Glutamatergic neuron (in vitro differentiated cells): ENCODE data around the gene ADORA2A. TPM values are rescaled to one million over a fixed set of nuclear protein-coding genes. Genes with fewer than 3 reads are reported as not detected.

Experiments used
- DNase-seq: peaks from one replicate; pipeline ENCODE4 v3.0.0; 2022
- H3K27ac Mint-ChIP-seq: one replicate; pipeline ENCODE4 v1.8.0; 2020; ENCODE audit warnings: mild to moderate bottlenecking, mixed read lengths, inconsistent platforms; ENCODE audit not compliant: unreplicated experiment
- H3K27me3 Mint-ChIP-seq: one replicate; pipeline ENCODE4 v1.8.0; 2020; ENCODE audit warnings: mild to moderate bottlenecking, moderate library complexity, mixed read lengths, inconsistent platforms; ENCODE audit not compliant: unreplicated experiment
- H3K36me3 Mint-ChIP-seq: one replicate; pipeline ENCODE4 v1.8.0; 2020; ENCODE audit warnings: mild to moderate bottlenecking, mixed read lengths, inconsistent platforms; ENCODE audit not compliant: unreplicated experiment
- H3K4me1 Mint-ChIP-seq: one replicate; pipeline ENCODE4 v1.8.0; 2020; ENCODE audit warnings: mild to moderate bottlenecking, low read depth, mixed read lengths, inconsistent platforms; ENCODE audit not compliant: unreplicated experiment
- H3K4me3 Mint-ChIP-seq: one replicate; pipeline ENCODE4 v1.8.0; 2020; ENCODE audit warnings: mild to moderate bottlenecking, mixed read lengths, inconsistent platforms; ENCODE audit not compliant: unreplicated experiment
- H3K9me3 Mint-ChIP-seq: one replicate; pipeline ENCODE4 v1.8.0; 2020; ENCODE audit warnings: mild to moderate bottlenecking, moderate library complexity, mixed read lengths, inconsistent platforms; ENCODE audit not compliant: unreplicated experiment
- total RNA-seq: library from RNA; stranded (reverse); fragmentation: NEBNext Ultra II Directional; extraction: Animal tissue kit (Norgen Biotek cat#: 25700); gene quantifications from one replicate; pipeline ENCODE4 v1.2.1, GENCODE V29; 2021; ENCODE audit not compliant: unreplicated experiment
- TF ChIP-seq, protein P1 (sequence below): fragments of 200-600 bp; sonication (generic); IDR thresholded peaks from one replicate; pipeline ENCODE4 v1.5.0; 2021; ENCODE audit not compliant: partially characterized antibody, unreplicated experiment

The ADORA2A gene
- total RNA-seq, 1 donor from 2014 or later: 15.9 TPM

DNA sequence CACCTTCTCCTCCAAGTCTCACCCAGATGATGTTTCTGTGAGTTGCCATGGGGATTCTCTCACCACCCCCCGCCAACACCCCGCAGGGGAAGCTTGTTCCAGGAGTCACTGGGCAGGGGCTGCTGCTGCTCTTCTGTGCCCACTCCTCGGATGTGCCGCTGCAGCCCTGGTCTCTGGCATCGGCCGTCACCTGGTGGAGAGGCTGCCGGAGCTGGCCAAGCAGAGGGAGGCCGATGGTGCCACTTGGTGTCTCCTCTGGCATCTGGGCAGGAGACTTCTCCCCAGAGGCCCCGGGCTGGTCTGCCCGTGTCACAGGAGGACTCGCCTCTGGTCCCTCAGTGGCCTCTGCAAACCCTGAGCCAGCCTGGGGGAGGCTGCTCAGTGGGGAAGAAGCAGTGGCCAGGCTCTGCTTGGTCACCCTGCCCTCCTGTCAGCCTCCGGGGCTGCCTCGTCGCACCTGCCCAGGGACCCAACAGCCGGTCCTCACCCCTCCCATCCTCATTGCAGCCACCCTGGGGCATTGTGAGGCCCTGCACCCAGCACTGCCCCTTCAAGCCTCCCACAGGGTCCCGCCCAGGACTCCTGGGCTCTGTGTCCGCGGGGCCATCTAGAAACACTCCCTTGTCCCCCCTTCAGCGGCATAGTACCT is 424 bp upstream of the ADORA2A start:
- H3K36me3 Mint-ChIP-seq: peaks cover 7% of the 10 kb centered on the region
- H3K9me3 Mint-ChIP-seq: peaks cover 17% of the 10 kb centered on the region
- no peak overlapping the region for H3K4me3 Mint-ChIP-seq
- TF ChIP-seq, protein P1, sequence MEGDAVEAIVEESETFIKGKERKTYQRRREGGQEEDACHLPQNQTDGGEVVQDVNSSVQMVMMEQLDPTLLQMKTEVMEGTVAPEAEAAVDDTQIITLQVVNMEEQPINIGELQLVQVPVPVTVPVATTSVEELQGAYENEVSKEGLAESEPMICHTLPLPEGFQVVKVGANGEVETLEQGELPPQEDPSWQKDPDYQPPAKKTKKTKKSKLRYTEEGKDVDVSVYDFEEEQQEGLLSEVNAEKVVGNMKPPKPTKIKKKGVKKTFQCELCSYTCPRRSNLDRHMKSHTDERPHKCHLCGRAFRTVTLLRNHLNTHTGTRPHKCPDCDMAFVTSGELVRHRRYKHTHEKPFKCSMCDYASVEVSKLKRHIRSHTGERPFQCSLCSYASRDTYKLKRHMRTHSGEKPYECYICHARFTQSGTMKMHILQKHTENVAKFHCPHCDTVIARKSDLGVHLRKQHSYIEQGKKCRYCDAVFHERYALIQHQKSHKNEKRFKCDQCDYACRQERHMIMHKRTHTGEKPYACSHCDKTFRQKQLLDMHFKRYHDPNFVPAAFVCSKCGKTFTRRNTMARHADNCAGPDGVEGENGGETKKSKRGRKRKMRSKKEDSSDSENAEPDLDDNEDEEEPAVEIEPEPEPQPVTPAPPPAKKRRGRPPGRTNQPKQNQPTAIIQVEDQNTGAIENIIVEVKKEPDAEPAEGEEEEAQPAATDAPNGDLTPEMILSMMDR: no peak
- DNase-seq: peak; percentile 18
- H3K4me1 Mint-ChIP-seq: peaks cover 20% of the 10 kb centered on the region
- H3K27ac Mint-ChIP-seq: no peak overlapping the region
- H3K27me3 Mint-ChIP-seq: peaks cover 27% of the 10 kb centered on the region

DNA sequence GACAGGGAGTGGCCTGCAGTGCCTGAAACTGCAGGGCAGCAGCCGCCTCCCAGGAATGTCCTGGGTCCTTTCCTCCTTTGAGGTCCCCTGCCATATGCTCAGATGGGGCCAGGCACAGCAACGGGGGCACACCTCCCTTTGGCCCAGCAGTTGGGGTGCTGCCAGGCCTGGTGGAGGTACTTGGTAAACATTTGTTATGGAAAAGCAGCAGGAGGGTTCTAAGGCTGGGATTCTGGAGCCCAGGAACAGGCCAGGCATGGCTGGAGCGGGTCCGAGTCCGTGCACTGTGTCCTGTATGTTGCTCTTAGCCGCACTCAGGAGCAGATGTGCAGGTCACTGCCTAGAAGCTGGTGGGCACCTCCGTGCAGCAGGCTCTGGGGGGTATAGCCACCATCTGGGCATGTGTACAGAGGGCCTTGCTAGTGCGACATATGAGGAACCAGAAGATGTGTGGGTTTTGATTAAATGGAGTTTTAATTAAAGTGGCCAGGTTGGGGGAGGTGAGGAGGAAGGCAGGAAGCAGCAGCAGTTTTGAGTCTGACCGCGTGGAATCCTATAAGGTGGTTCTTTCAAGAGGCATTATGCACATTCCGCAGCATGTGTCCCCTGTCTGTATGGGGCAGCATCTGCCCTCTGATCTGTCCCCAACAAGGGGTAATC is 1.5 kb downstream of the ADORA2A start:
- peaks cover 7% of the 10 kb centered on the region for H3K36me3 Mint-ChIP-seq
- H3K4me3 Mint-ChIP-seq: peak overlapping the region; percentile 18
- DNase-seq: peak; percentile 45
- peak overlapping the region; percentile 92 for H3K27ac Mint-ChIP-seq
- H3K9me3 Mint-ChIP-seq: peaks cover 17% of the 10 kb centered on the region
- H3K27me3 Mint-ChIP-seq: peaks cover 25% of the 10 kb centered on the region
- H3K4me1 Mint-ChIP-seq: peaks cover 20% of the 10 kb centered on the region
- TF ChIP-seq, protein P1: no peak

DNA sequence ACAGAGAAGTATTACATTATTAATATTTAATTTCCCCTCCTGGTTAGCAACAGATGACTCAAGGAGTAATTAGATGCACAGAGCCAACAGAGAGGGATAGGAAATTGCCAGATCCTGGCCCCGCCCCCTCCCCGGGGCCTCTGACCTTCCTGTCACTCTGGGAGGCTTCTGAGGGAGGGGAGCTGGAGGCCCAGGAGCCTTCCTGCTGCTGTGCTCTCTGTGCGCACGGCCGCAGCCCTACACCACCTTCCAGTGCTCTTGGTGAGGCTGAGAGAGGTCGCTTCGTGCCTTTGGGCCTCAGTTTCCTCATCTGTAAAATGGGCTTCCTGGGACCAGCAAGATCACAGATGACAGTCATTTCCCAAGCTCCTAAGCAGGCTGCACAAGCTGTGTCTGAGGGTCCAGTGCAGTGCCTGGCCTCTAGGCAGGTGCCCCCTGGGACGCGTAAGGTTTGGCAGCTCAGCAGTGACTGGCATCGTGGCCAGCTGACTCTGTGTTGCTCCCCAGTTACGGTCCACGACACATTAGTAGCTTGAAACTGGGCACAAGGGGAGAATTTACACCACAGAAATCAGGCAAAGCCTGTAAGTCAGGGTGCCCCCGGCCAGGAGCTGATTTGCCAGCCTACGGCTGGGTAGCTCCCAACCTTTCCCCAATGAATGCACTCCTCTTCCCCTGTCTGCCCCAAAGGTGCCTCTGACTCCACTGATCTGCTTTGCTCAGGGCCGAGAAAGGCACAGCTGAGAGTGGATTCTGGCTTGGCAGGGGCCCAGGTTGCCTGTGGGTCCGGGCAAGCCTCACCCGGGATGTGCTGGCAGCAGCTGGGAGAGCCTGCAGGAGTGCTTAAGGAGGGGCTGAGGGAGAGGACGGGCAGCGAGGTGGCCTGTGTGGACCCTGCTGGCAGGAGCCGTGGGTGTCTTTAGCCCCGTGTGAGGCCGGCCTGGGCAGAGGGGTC is 2.3 kb downstream of the ADORA2A start:
- peaks cover 7% of the 10 kb centered on the region for H3K36me3 Mint-ChIP-seq
- TF ChIP-seq, protein P1: no peak
- peak overlapping the region; percentile 30 for H3K4me3 Mint-ChIP-seq
- peak; percentile 80 for DNase-seq
- peaks cover 25% of the 10 kb centered on the region for H3K27me3 Mint-ChIP-seq
- peak overlapping the region; percentile 92 for H3K27ac Mint-ChIP-seq
- peaks cover 24% of the 10 kb centered on the region for H3K4me1 Mint-ChIP-seq
- H3K9me3 Mint-ChIP-seq: peaks cover 17% of the 10 kb centered on the region

DNA sequence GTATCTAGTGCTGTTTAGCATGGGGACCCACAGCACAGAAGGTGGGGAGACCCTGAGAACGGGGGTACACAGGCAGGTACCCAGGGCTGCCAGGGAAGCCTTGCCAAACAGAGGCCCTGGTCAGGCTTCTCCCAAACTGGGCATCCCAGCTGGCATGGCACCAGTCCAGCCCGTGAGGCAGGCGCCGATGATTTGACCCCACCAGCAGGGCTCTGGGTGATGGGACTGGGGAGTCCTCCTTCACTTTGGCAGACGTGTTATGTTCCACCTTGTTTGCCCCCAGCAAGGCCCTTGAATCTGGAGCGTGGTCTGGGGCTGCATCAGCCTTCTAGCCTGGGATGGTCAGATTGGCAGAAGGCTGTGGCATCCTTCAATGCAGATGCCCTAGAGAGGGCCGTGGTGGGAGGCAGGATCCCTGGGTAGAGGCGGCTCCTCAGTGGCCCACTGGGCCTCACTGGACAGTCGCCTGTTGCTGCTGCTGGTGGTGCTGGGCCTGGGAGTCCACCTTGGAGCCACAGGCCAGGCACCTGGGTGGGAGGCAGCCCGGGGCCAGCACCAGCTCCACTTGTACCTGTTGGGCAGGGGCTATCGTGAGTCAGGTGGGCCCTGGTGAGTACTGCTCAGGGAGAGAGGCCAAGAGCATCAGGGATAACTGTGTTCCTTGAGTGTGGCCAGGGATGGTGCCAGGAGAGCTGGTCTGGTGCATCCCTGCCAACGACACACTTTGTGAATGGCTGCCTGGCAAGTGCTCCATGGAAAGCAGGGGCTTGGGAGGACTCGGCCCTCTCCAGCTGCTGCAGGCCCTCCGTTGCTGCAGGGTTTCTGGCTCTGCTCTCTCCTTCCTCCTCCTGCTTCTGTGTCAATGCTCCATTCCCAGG is 3.3 kb downstream of the ADORA2A start:
- peak; percentile 9 for DNase-seq
- Mint-ChIP-seq H3K36me3 (peaks cover 5% of the 10 kb centered on the region), H3K4me1 (peaks cover 24% of the 10 kb centered on the region), H3K4me3 (no peak overlapping the region), H3K27me3 (peaks cover 21% of the 10 kb centered on the region), H3K27ac (no peak overlapping the region), H3K9me3 (peaks cover 15% of the 10 kb centered on the region)
- TF ChIP-seq, protein P1: no peak
